ENCODE results near the gene TENT5C.

The TENT5C gene

GRCh38 chr1:117639741-117640140 lies 33.9 kb downstream of the TENT5C start:
- DNase-seq, result no peak

- DNase-seq, result no peak
These were observed 35.7 kb downstream of the TENT5C start for GRCh38 chr1:117641536-117641935.

- DNase-seq, result no peak
These were observed 37.1 kb downstream of the TENT5C start for GRCh38 chr1:117642963-117643362.

GRCh38 chr1:117643601-117644000 lies 37.8 kb downstream of the TENT5C start:
- no peak for DNase-seq

- no peak for DNase-seq
These were observed 39.0 kb downstream of the TENT5C start for GRCh38 chr1:117644696-117645311.

GRCh38 chr1:117645343-117645742 lies 39.5 kb downstream of the TENT5C start:
- DNase-seq, result no peak

GRCh38 chr1:117646007-117646811 lies 40.4 kb downstream of the TENT5C start:
- DNase-seq, result no peak

- no peak for DNase-seq
These were observed 41.1 kb downstream of the TENT5C start for GRCh38 chr1:117646956-117647355.

GRCh38 chr1:117648015-117648414 lies 42.2 kb downstream of the TENT5C start:
- DNase-seq, result no peak

- no peak for DNase-seq
These were observed 45.2 kb downstream of the TENT5C start for GRCh38 chr1:117650840-117651568.

GRCh38 chr1:117651616-117652015 lies 45.8 kb downstream of the TENT5C start:
- no peak for DNase-seq

- DNase-seq, result no peak
These were observed 46.6 kb downstream of the TENT5C start for GRCh38 chr1:117652421-117652820.

- DNase-seq, result no peak
These were observed 47.3 kb downstream of the TENT5C start for GRCh38 chr1:117653195-117653594.

GRCh38 chr1:117653732-117654492 lies 48.1 kb downstream of the TENT5C start:
- DNase-seq, result no peak

GRCh38 chr1:117654493-117655219 lies 48.8 kb downstream of the TENT5C start:
- no peak for DNase-seq

GRCh38 chr1:117655220-117655577 lies 49.4 kb downstream of the TENT5C start:
- no peak for DNase-seq

GRCh38 chr1:117656202-117656641 lies 50.4 kb downstream of the TENT5C start:
- peak; percentile 66 for DNase-seq

GRCh38 chr1:117657031-117657430 lies 51.2 kb downstream of the TENT5C start:
- DNase-seq, result no peak

GRCh38 chr1:117657949-117658660 lies 52.3 kb downstream of the TENT5C start:
- DNase-seq, result no peak

- peak; percentile 44 for DNase-seq
These were observed 52.8 kb downstream of the TENT5C start for GRCh38 chr1:117658676-117659075.

- no peak for DNase-seq
These were observed 53.9 kb downstream of the TENT5C start for GRCh38 chr1:117659550-117660270.
